IMR-90 (cell line): ENCODE measurements around the gene HDAC10. TPM values are rescaled to one million over a fixed set of nuclear protein-coding genes. Genes with fewer than 3 reads are reported as not detected.

Experiments
- ATAC-seq: fragments of 200-7000 bp; cut with Tn5 transposase; 2 replicates; pipeline ENCODE4 v1.9.1; 2020; ENCODE audit warnings: low read depth, mild to moderate bottlenecking, moderate library complexity
- BruUV-seq: library from RNA; stranded (reverse); fragments of 400-500 nt; replicated peaks from 2 replicates; lab custom pipeline; 2021; lab: Mats Ljungman, UMichigan
- CTCF ChIA-PET: fragments of 300-600 bp; formaldehyde crosslinking; extraction: SDS; loops from one replicate; lab custom pipeline; 2021; ENCODE audit warnings: antibody characterized with exemption; lab: Yijun Ruan, JAX
- POLR2A ChIA-PET: fragments of 300-600 bp; sonication (Branson Sonifier 250); formaldehyde crosslinking; loops from one replicate; lab custom pipeline; 2022; ENCODE audit warnings: antibody characterized with exemption; ENCODE audit not compliant: unreplicated experiment; lab: Charles Lee
- DNase-seq: peaks from one replicate; pipeline ENCODE4 v3.0.0; 2013
- H2AFZ ChIP-seq: replicated peaks from 2 replicates; pipeline ENCODE3; 2013; ENCODE audit warnings: low read length, mild to moderate bottlenecking; ENCODE audit not compliant: poor library complexity
- H2AK5ac ChIP-seq: 2 replicates; pipeline ENCODE4 v1.6.1; 2013; ENCODE audit warnings: low read depth, low read length, inconsistent platforms
- H2AK9ac ChIP-seq: replicated peaks from 2 replicates; pipeline ENCODE3; 2013; ENCODE audit warnings: mild to moderate bottlenecking, low read depth, low read length, moderate library complexity; ENCODE audit not compliant: poor library complexity
- H2BK120ac ChIP-seq: 2 replicates; pipeline ENCODE4 v1.6.1; 2013; ENCODE audit warnings: low read depth, low read length, inconsistent platforms
- H2BK15ac ChIP-seq: 3 replicates; pipeline ENCODE4 v1.6.1; 2013; ENCODE audit warnings: low read depth, low read length, inconsistent platforms
- H2BK20ac ChIP-seq: 2 replicates; pipeline ENCODE4 v1.6.1; 2013; ENCODE audit warnings: low read depth, mild to moderate bottlenecking, inconsistent platforms, low read length, moderate library complexity
- H2BK5ac ChIP-seq: 2 replicates; pipeline ENCODE4 v1.6.1; 2013; ENCODE audit warnings: mild to moderate bottlenecking, low read depth, low read length, inconsistent platforms; ENCODE audit not compliant: poor library complexity, severe bottlenecking
- H3K14ac ChIP-seq: replicated peaks from 2 replicates; pipeline ENCODE4 v1.6.1; 2013; ENCODE audit warnings: low read depth, low read length, inconsistent platforms
- H3K18ac ChIP-seq: 2 replicates; pipeline ENCODE4 v1.6.1; 2013; ENCODE audit warnings: low read depth, low read length, control low read depth
- H3K23ac ChIP-seq: 2 replicates; pipeline ENCODE4 v1.6.1; 2013; ENCODE audit warnings: low read depth, low read length, inconsistent platforms
- H3K27ac ChIP-seq: 2 replicates; pipeline ENCODE4 v1.5.1; 2013; ENCODE audit warnings: mild to moderate bottlenecking, control low read depth, low read length; ENCODE audit not compliant: insufficient read depth
- H3K27me3 ChIP-seq: 2 replicates; pipeline ENCODE4 v1.6.1; 2013; ENCODE audit warnings: low read length; ENCODE audit not compliant: control insufficient read depth, insufficient read depth
- H3K36me3 ChIP-seq: 2 replicates; pipeline ENCODE4 v1.6.1; 2013; ENCODE audit warnings: low read length, mixed read lengths; ENCODE audit not compliant: control insufficient read depth, insufficient read depth
- H3K4ac ChIP-seq: 2 replicates; pipeline ENCODE4 v1.6.1; 2013; ENCODE audit warnings: low read depth, low read length, inconsistent platforms
- H3K4me1 ChIP-seq: 2 replicates; pipeline ENCODE4 v1.6.1; 2013; ENCODE audit warnings: low read length, mixed read lengths; ENCODE audit not compliant: control insufficient read depth, insufficient read depth
- H3K4me2 ChIP-seq: 2 replicates; pipeline ENCODE4 v1.6.1; 2013; ENCODE audit warnings: low read depth, mild to moderate bottlenecking, control low read depth, low read length, moderate library complexity
- H3K4me3 ChIP-seq: 2 replicates; pipeline ENCODE4 v1.5.1; 2013; ENCODE audit warnings: low read depth, mild to moderate bottlenecking, control low read depth, low read length, moderate library complexity; ENCODE audit not compliant: insufficient read depth
- H3K56ac ChIP-seq: 2 replicates; pipeline ENCODE4 v1.6.1; 2013; ENCODE audit warnings: low read length, inconsistent platforms; ENCODE audit not compliant: insufficient read depth; ENCODE audit errors: extremely low read depth
- H3K79me1 ChIP-seq, 2 experiments: 2 replicates each; pipeline ENCODE4 v1.6.1; 2013; ENCODE audit warnings: low read length in 2 of 2, inconsistent platforms in 1 of 2, low read depth in 1 of 2
- H3K9ac ChIP-seq: 2 replicates; pipeline ENCODE4 v1.6.1; 2013; ENCODE audit warnings: low read depth, low read length, control low read depth
- H3K9me1 ChIP-seq: 2 replicates; pipeline ENCODE4 v1.6.1; 2013; ENCODE audit warnings: low read length, inconsistent platforms; ENCODE audit not compliant: insufficient read depth
- H3K9me3 ChIP-seq: 2 replicates; pipeline ENCODE4 v1.6.1; 2013; ENCODE audit warnings: low read length; ENCODE audit not compliant: control insufficient read depth, insufficient read depth
- H4K20me1 ChIP-seq: 2 replicates; pipeline ENCODE4 v1.6.1; 2013; ENCODE audit warnings: low read length, inconsistent platforms; ENCODE audit not compliant: insufficient read depth
- H4K5ac ChIP-seq: 2 replicates; pipeline ENCODE4 v1.6.1; 2013; ENCODE audit warnings: mild to moderate bottlenecking, low read depth, low read length, control low read depth
- H4K8ac ChIP-seq, 2 experiments: 2 replicates each; pipeline ENCODE4 v1.6.1; 2013; ENCODE audit warnings: low read depth in 2 of 2, low read length in 2 of 2, control low read depth in 1 of 2, inconsistent platforms in 1 of 2
- H4K91ac ChIP-seq: 2 replicates; pipeline ENCODE4 v1.6.1; 2013; ENCODE audit warnings: low read depth, low read length, inconsistent platforms; ENCODE audit not compliant: insufficient read depth
- BHLHE40 ChIP-seq: fragments of 150-350 bp; IDR thresholded peaks from 2 replicates; pipeline ENCODE4 v1.6.1; 2016; ENCODE audit warnings: mild to moderate bottlenecking, low read depth, low read length
- CHD1 ChIP-seq: IDR thresholded peaks from 2 replicates; pipeline ENCODE4 v1.6.1; 2012; ENCODE audit warnings: low read depth, low read length, improper control_type of control experiment
- MAFK ChIP-seq: IDR thresholded peaks from 2 replicates; pipeline ENCODE4 v1.6.1; 2012; ENCODE audit warnings: low read depth, low read length, improper control_type of control experiment
- MAZ ChIP-seq: IDR thresholded peaks from 2 replicates; pipeline ENCODE4 v1.6.1; 2012; ENCODE audit warnings: low read depth, mild to moderate bottlenecking, low read length, improper control_type of control experiment, moderate library complexity, borderline replicate concordance
- MXI1 ChIP-seq: IDR thresholded peaks from 2 replicates; pipeline ENCODE4 v1.6.1; 2012; ENCODE audit warnings: low read depth, mild to moderate bottlenecking, low read length, moderate library complexity, borderline replicate concordance
- POLR2A ChIP-seq: IDR thresholded peaks from 2 replicates; pipeline ENCODE4 v1.6.1; 2012; ENCODE audit warnings: mild to moderate bottlenecking, low read depth, low read length
- WGBS, 2 experiments: methylation state at CpG; one replicate each; pipeline versions ENCODE4 v1.1.5 to v1.1.7; 2013; ENCODE audit warnings: missing lambda C conversion rate in 2 of 2; ENCODE audit not compliant: insufficient read length in 1 of 2; ENCODE audit errors: extremely low coverage in 2 of 2; 5-methylcytosine and 5-hydroxymethylcytosine counted together
- dilution Hi-C: fragments of 300-500 bp; cut with HindIII; formaldehyde crosslinking; loops from one replicate; pipeline ENCODE4 v1.14.3; 2018; ENCODE audit warnings: low sequenced_read_pairs; ENCODE audit not compliant: unreplicated experiment
- in situ Hi-C: fragments of 300-500 bp; cut with MboI; formaldehyde crosslinking; loops from 3 replicates; pipeline ENCODE4 v1.14.3; 2019; ENCODE audit warnings: low sequenced_read_pairs, inconsistent platforms, mixed read lengths
- intact Hi-C: fragments of 100-400 bp; cut with micrococcal nuclease; formaldehyde crosslinking; loops from 2 replicates; pipeline ENCODE4 v1.10.0; 2022
- polyA plus RNA-seq, 3 experiments: library from polyadenylated mRNA; depleted of rRNA; stranded (reverse); fragments of >200 nt; gene quantifications; 2 replicates each; pipeline ENCODE4 v1.2.3, GENCODE V29; 2012; ENCODE audit warnings: low replicate concordance in 1 of 3
- total RNA-seq: library from RNA; depleted of rRNA; stranded (reverse); fragments of >200 nt; gene quantifications from 2 replicates; pipeline ENCODE4 v1.2.3, GENCODE V29; 2012
- TF ChIP-seq, protein P1 (sequence below): fragments of 150-350 bp; IDR thresholded peaks from 2 replicates; pipeline ENCODE4 v1.6.1; 2017; ENCODE audit warnings: mild to moderate bottlenecking, antibody characterized with exemption, low read length, low read depth

HDAC10 gene
- total and polyA plus RNA-seq, 2 of the 4 experiments (the other 2 are of a cell fraction): 3.9 to 35.7 TPM

- Histone ChIP-seq H3K9me1 (peaks cover 14% of the 10 kb centered on the region), H3K4me2 (no peak overlapping the region), H3K56ac (no peak overlapping the region), H2BK20ac (no peak overlapping the region), H2AK9ac (peak overlapping the region; percentile 65), H3K9ac (no peak overlapping the region), H3K27ac (no peak overlapping the region), H4K5ac (no peak overlapping the region), H3K79me1 (peaks cover 9 to 52% of the 10 kb centered on the region in 2 experiments), H2BK5ac (no peak overlapping the region), H4K91ac (no peak overlapping the region), H3K4me1 (no peaks in the 10 kb centered on the region), H3K18ac (no peak overlapping the region), H3K4me3 (no peak overlapping the region), H2AFZ (no peak overlapping the region), H3K36me3 (peaks cover 38% of the 10 kb centered on the region), H2BK15ac (no peak overlapping the region), H4K20me1 (peaks cover 34% of the 10 kb centered on the region), H3K23ac (no peak overlapping the region), H4K8ac (no peak overlapping the region), H2AK5ac (no peak overlapping the region), H3K14ac (no peak overlapping the region), H2BK120ac (no peak overlapping the region), H3K27me3 (no peaks in the 10 kb centered on the region), H3K4ac (no peak overlapping the region), H3K9me3 (no peaks in the 10 kb centered on the region)
- WGBS, 2 experiments: 96% methylated on average over 11 of the region's 18 CpGs; no CpG with 5 or more reads in 1 of the 2 experiments
- dilution Hi-C loops: no loop called here
- CTCF ChIA-PET: no interaction called here
- intact Hi-C loops: no loop called here
- TF ChIP-seq MAZ (no peak), CHD1 (no peak), POLR2A (no peak), MXI1 (no peak), MAFK (no peak), BHLHE40 (no peak)
- TF ChIP-seq, protein P1, sequence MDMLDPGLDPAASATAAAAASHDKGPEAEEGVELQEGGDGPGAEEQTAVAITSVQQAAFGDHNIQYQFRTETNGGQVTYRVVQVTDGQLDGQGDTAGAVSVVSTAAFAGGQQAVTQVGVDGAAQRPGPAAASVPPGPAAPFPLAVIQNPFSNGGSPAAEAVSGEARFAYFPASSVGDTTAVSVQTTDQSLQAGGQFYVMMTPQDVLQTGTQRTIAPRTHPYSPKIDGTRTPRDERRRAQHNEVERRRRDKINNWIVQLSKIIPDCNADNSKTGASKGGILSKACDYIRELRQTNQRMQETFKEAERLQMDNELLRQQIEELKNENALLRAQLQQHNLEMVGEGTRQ: no peak
- in situ Hi-C loops: no loop called here
- BruUV-seq: no TSS peak
- DNase-seq: no peak
- no peak for ATAC-seq
- POLR2A ChIA-PET: no interaction called here
These were observed 17.8 kb downstream of the HDAC10 start for GRCh38 chr22:50233223-50233622.
